GM19397 (cell line): ENCODE data around the gene HYAL1.
"Not testable (repeated sequence)": the region's sequence is repeated elsewhere in the genome, so short reads cannot be mapped to it uniquely, and the experiment has no call there.

ENCODE experiments used
- ATAC-seq: cut with Tn5 transposase; IDR thresholded peaks from one replicate; pipeline ENCODE4 v1.9.1; 2021; ENCODE audit warnings: mild to moderate bottlenecking, moderate library complexity; ENCODE audit not compliant: unreplicated experiment

The HYAL1 gene

GRCh38 chr3:50275141-50275995 is 28.0 kb downstream of the HYAL1 start:
- ATAC-seq = no peak

- no peak for ATAC-seq
Measured at GRCh38 chr3:50274371-50275104, 28.8 kb downstream of the HYAL1 start.

GRCh38 chr3:50273689-50274065 is 29.7 kb downstream of the HYAL1 start:
- ATAC-seq = no peak

DNA sequence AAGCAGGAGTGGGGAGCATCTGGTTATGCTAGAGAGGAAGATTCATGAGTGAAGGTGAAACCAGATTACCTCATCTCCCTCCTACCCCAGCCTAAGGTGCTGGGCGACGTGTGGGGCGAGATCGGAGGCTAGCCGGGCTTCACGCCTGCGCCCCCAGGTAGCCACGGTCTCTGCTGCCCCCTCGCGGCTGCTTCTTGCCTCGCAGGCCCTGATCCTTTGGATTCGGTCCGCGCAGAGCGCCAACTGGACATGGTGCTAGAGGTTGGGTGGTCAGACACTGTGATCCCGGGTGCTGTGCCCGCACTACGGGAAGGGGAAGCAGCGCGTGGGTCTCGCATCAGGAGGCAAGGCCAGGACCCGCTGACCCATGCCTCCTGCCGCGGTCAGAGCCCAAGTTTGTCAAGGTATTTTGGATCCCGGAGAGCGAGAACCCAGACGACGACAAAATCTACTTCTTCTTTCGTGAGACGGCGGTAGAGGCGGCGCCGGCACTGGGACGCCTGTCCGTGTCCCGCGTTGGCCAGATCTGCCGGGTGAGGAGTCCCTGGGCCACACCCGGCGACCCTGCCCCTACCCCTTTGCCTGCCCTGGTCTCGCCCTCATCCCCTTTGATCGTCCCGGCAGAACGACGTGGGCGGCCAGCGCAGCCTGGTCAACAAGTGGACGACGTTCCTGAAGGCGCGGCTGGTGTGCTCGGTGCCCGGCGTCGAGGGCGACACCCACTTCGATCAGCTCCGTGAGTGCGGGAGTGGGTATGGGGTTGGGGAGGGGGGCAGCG is 30.3 kb downstream of the HYAL1 start:
- peak; percentile 59 for ATAC-seq

- not testable (repeated sequence) for ATAC-seq
Measured at GRCh38 chr3:50272538-50272910, 30.9 kb downstream of the HYAL1 start.

DNA sequence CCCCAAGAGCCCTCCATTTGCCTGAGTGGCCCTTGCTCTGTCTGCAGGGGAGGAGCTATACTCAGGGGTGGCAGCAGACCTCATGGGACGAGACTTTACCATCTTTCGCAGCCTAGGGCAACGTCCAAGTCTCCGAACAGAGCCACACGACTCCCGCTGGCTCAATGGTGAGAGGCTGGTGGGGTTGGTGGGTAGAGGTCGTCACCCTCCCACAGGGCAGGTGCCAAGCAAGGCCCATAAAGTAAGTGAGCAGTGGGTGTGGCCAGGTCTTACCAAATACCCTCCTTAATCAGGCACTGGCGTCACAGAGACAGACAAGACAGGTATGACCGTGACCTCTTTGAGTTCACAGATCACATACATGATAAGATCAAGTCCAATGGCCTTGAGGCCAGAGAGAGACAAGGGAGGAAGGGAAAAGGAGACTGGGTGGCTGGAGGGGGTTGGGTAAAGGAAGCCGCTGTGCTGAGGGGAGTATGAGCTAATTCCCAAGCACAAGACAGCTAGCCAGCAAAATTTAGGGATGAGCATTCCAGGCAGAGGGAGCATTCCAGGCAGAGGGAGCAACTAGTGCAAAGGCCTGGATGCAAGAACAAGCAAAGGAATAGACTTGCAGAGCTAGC is 31.9 kb downstream of the HYAL1 start:
- no peak for ATAC-seq

GRCh38 chr3:50270422-50271224 is 32.8 kb downstream of the HYAL1 start:
- no peak for ATAC-seq

DNA sequence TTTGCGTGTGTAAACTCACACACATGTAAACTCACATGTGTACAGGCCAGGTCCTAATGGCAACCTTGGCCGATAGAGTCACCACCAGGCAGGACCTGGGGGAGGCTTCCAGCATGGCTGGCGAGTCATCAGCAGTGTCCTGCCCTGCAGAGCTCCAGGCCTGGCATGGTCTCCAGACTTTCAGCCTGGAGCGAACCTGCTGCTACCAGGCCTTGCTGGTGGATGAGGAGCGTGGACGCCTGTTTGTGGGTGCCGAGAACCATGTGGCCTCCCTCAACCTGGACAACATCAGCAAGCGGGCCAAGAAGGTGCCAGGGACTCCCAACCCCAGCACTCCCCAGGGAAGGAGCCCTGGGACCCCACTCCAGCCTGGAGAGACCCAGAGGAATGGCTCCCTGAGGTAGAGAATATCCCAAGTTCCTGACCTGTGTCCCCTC is 33.4 kb downstream of the HYAL1 start:
- ATAC-seq = no peak

GRCh38 chr3:50269460-50269859 is 33.9 kb downstream of the HYAL1 start:
- ATAC-seq = no peak

GRCh38 chr3:50268703-50269451 is 34.5 kb downstream of the HYAL1 start, which contains the start of gene SEMA3B:
Gene SEMA3B (plus strand): TSS chr3:50269147. CDS start chr3:50269241, 94 bp downstream.
- ATAC-seq = no peak

DNA sequence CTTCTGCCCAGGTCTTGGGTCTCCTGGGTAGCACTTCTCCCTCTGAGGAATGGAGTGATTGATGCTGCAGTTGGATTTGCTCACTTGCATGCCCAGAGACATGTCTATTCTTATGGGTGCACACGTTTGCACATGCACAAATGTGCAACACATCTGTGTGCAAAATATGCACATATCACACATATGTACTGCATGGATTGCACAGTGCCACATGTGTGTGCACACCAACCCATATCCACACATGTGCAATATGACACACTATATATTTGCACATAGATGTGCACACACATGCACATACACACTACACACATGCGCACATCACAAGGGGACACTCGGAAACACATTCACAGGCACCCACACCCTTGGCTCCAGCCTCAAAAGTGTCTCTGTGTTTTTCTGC is 35.1 kb downstream of the HYAL1 start:
- no peak for ATAC-seq

- no peak for ATAC-seq
Measured at GRCh38 chr3:50267280-50267913, 36.0 kb downstream of the HYAL1 start.

GRCh38 chr3:50266836-50267235 is 36.5 kb downstream of the HYAL1 start:
- ATAC-seq = no peak

GRCh38 chr3:50266017-50266416 is 37.4 kb downstream of the HYAL1 start:
- no peak for ATAC-seq

- ATAC-seq = no peak
Measured at GRCh38 chr3:50265571-50265970, 37.8 kb downstream of the HYAL1 start.

DNA sequence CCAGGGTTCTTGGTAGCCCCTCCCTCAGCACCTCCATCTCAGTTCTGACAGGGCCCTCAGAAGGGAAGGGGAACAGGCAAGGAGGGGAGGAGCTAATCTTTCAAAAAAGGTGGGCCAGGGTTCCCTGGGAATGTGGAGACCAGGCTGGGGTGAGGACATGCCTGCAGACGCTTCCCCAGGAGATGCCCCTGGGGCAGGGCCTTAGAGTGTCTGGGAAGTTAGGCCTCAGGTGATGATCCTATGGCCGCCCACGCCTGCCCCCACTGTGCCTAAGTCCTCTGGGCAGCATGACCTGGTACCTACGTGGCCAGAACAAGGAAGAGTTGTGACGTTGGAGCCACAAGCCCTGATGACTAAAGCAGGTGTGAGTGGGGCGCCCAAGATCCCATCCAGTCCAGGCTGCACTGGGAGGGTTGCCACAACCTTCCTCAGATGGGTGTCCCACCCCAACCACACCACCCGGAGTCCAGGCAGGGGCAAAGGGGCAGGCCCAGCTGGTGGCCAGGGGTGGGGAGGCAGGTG is 38.3 kb downstream of the HYAL1 start:
- ATAC-seq = no peak

- ATAC-seq = no peak
Measured at GRCh38 chr3:50264383-50264963, 38.9 kb downstream of the HYAL1 start.
